ENCODE results near the gene XIST.
"Not testable (repeated sequence)": the region's sequence is repeated elsewhere in the genome, so short reads cannot be mapped to it uniquely, and the experiment has no call there.

Gene XIST

GRCh38 chrX:73804109-73804508 is 48.4 kb downstream of the XIST start:
- not testable (repeated sequence) for H3K4me3 ChIP-seq (ENCODE audit: low read length in 2 of 2); H3K9me3 ChIP-seq (ENCODE audit: control insufficient read depth in 2 of 2, low read length in 2 of 2); H3K27ac ChIP-seq (ENCODE audit: low read length); H3K9ac ChIP-seq (ENCODE audit: low read length in 2 of 2); H3K4me1 ChIP-seq (ENCODE audit: control insufficient read depth, insufficient read depth, low read length); H3K27me3 ChIP-seq (ENCODE audit: control insufficient read depth in 1 of 2, insufficient read depth in 2 of 2, low read length in 2 of 2); H3K36me3 ChIP-seq (ENCODE audit: control insufficient read depth in 2 of 2, insufficient read depth in 2 of 2, low read length in 2 of 2)

- no peak overlapping the region for H3K9ac ChIP-seq (ENCODE audit: low read length in 2 of 2)
- no peaks in the 10 kb centered on the region for H3K4me1 ChIP-seq (ENCODE audit: control insufficient read depth, insufficient read depth, low read length)
- H3K4me3 ChIP-seq (ENCODE audit: low read length in 2 of 2) = no peak overlapping the region
- H3K27ac ChIP-seq (ENCODE audit: low read length) = no peak overlapping the region
- peaks cover 0 to 6% of the 10 kb centered on the region in 2 donors for H3K27me3 ChIP-seq (ENCODE audit: control insufficient read depth in 1 of 2, insufficient read depth in 2 of 2, low read length in 2 of 2)
- H3K9me3 ChIP-seq (ENCODE audit: control insufficient read depth in 2 of 2, low read length in 2 of 2) = peaks cover 0 to 8% of the 10 kb centered on the region in 2 donors
- no peaks in the 10 kb centered on the region for H3K36me3 ChIP-seq (ENCODE audit: control insufficient read depth in 2 of 2, insufficient read depth in 2 of 2, low read length in 2 of 2)
Measured at GRCh38 chrX:73799888-73800287, 52.6 kb downstream of the XIST start.

GRCh38 chrX:73792511-73792910 is 60.0 kb downstream of the XIST start:
- H3K27ac ChIP-seq (ENCODE audit: low read length); H3K4me1 ChIP-seq (ENCODE audit: control insufficient read depth, insufficient read depth, low read length); H3K4me3 ChIP-seq (ENCODE audit: low read length in 2 of 2); H3K36me3 ChIP-seq (ENCODE audit: control insufficient read depth in 2 of 2, insufficient read depth in 2 of 2, low read length in 2 of 2); H3K27me3 ChIP-seq (ENCODE audit: control insufficient read depth in 1 of 2, insufficient read depth in 2 of 2, low read length in 2 of 2); H3K9me3 ChIP-seq (ENCODE audit: control insufficient read depth in 2 of 2, low read length in 2 of 2); H3K9ac ChIP-seq (ENCODE audit: low read length in 2 of 2): not testable (repeated sequence)

- Histone ChIP-seq H3K36me3 (ENCODE audit: control insufficient read depth in 2 of 2, insufficient read depth in 2 of 2, low read length in 2 of 2) (no peaks in the 10 kb centered on the region), H3K9ac (ENCODE audit: low read length in 2 of 2) (no peak overlapping the region), H3K27me3 (ENCODE audit: control insufficient read depth in 1 of 2, insufficient read depth in 2 of 2, low read length in 2 of 2) (no peaks in the 10 kb centered on the region), H3K4me1 (ENCODE audit: control insufficient read depth, insufficient read depth, low read length) (no peaks in the 10 kb centered on the region), H3K27ac (ENCODE audit: low read length) (no peak overlapping the region), H3K9me3 (ENCODE audit: control insufficient read depth in 2 of 2, low read length in 2 of 2) (peaks cover 0 to 5% of the 10 kb centered on the region in 2 donors), H3K4me3 (ENCODE audit: low read length in 2 of 2) (no peak overlapping the region)
Measured at GRCh38 chrX:73785493-73785892, 67.0 kb downstream of the XIST start.
